ENCODE results near the gene FLYWCH1. TPM values are rescaled to one million over a fixed set of nuclear protein-coding genes. Genes with fewer than 3 reads are reported as not detected.

FLYWCH1 gene
- total and polyA plus RNA-seq, 10 of the 15 experiments (the other 5 are each of a cell fraction or from before 2014, with no cell fraction given) = 0.47 to 33.8 (median 11.2) TPM

- Histone ChIP-seq H3K27me3 (replicated peaks in 1 of 2; ENCODE audit: control insufficient read depth in 2 of 2, insufficient read depth in 2 of 2, low read length in 1 of 2) (no peaks in the 10 kb centered on the region), H3K4me3 (no peak overlapping the region), H4K20me1 (ENCODE audit: control insufficient read depth, insufficient read depth) (no peaks in the 10 kb centered on the region), H3K4me1 (ENCODE audit: control insufficient read depth, insufficient read depth, low read length) (peaks cover 7% of the 10 kb centered on the region), H3K9ac (ENCODE audit: control insufficient read depth, insufficient read depth, low read length) (no peak overlapping the region), H2AFZ (ENCODE audit: control insufficient read depth, low read depth, low read length) (no peak overlapping the region), H3K36me3 (ENCODE audit: control insufficient read depth in 2 of 2, insufficient read depth in 2 of 2, low read length in 1 of 2) (peaks cover 4 to 18% of the 10 kb centered on the region in 2 experiments; a peak in 3 of 4 replicates), H3K4me2 (ENCODE audit: control insufficient read depth, insufficient read depth) (no peak overlapping the region), H3K9me3 (replicated peaks; ENCODE audit: control insufficient read depth, insufficient read depth, low read length) (no peaks in the 10 kb centered on the region), H3K27ac (ENCODE audit: control insufficient read depth, insufficient read depth) (no peak overlapping the region), H3K79me2 (ENCODE audit: control insufficient read depth, insufficient read depth, low read length) (peaks cover 11% of the 10 kb centered on the region)
- ChIA-PET SMC1A (ENCODE audit: uncharacterized antibody, unreplicated experiment) (interaction anchor here (1.8 kb wide), 1 partner anchor 14 kb away, joined by 3 read pairs; no protein-coding TSS in a partner anchor), POLR2A (interaction anchor here (1.3 kb wide), 1 partner anchor 11 kb away, joined by 3 read pairs; no protein-coding TSS in a partner anchor), RAD21 (ENCODE audit: unreplicated experiment) (no interaction called here), CTCF (interaction anchor here (1.8 kb wide), 1 partner anchor 50 kb away, joined by 7 read pairs; no protein-coding TSS in a partner anchor)
- no peak for TF ChIP-seq SP1 (IDR thresholded peaks at IDR 0.05; ENCODE audit: low read depth, low read length)
- no peak for TF ChIP-seq NFYB (IDR thresholded peaks at IDR 0.05; ENCODE audit: insufficient read depth, low read depth, low read length)
- no peak for TF ChIP-seq POLR2AphosphoS5 (IDR thresholded peaks at IDR 0.05; ENCODE audit: low read length)
- TF ChIP-seq MYC (IDR thresholded peaks at IDR 0.05; ENCODE audit: insufficient read depth, insufficient read length, insufficient replicate concordance, low read length, severe bottlenecking) = no peak
- TF ChIP-seq ZBTB33 (IDR thresholded peaks at IDR 0.05) = no peak
- TF ChIP-seq MEF2A (IDR thresholded peaks at IDR 0.05; ENCODE audit: insufficient read depth, low read depth, low read length) = no peak
- TF ChIP-seq REST (IDR thresholded peaks at IDR 0.05; ENCODE audit: low read depth, low read length) = no peak
- no peak for TF ChIP-seq SREBF1 (IDR thresholded peaks at IDR 0.05; ENCODE audit: low read length)
- no peak for TF ChIP-seq MXI1 (IDR thresholded peaks at IDR 0.05; ENCODE audit: low read depth, low read length)
- TF ChIP-seq TCF7 (IDR thresholded peaks at IDR 0.05; ENCODE audit: borderline replicate concordance) = no peak
- intact Hi-C loops (cut with micrococcal nuclease; ENCODE audit: unreplicated experiment) = no loop called here
- in situ Hi-C loops (cut with MboI) = no loop called here
- BruUV-seq (replicated peaks) = no TSS peak
- ATAC-seq (no peak), DNase-seq (ENCODE audit: low read depth, low spot score) (no peak), FAIRE-seq (no peak)
- 94% methylated on average over 15 of the region's 15 CpGs for WGBS (ENCODE audit: insufficient coverage, insufficient replicate concordance, low lambda C conversion rate, missing lambda C conversion rate)
Measured at GRCh38 chr16:2976673-2977072, 64.9 kb downstream of the FLYWCH1 start.
